ENCODE results near the gene PTPN11.

GRCh38 chr12:112380663-112381405 lies 37.9 kb upstream of the PTPN11 start:
- TF ChIP-seq CBX8 (IDR thresholded peaks at IDR 0.05), result no peak
- TF ChIP-seq POLR2A (IDR thresholded peaks at IDR 0.05; ENCODE audit: low read length), result no peak
- no peak for TF ChIP-seq CTCF (IDR thresholded peaks at IDR 0.05)
- no peak for TF ChIP-seq REST (IDR thresholded peaks at IDR 0.05)
- TF ChIP-seq BHLHE40 (IDR thresholded peaks at IDR 0.05; ENCODE audit: low read depth, low read length), result no peak
- TF ChIP-seq JUN (IDR thresholded peaks at IDR 0.05), result no peak
- TF ChIP-seq MAFK (IDR thresholded peaks at IDR 0.05; ENCODE audit: partially characterized antibody), result no peak
- TF ChIP-seq JUNB (IDR thresholded peaks at IDR 0.05), result no peak
- no peak for TF ChIP-seq NR3C1 (IDR thresholded peaks at IDR 0.05)
- TF ChIP-seq KDM1A (IDR thresholded peaks at IDR 0.05; ENCODE audit: low read depth), result no peak
